ENCODE data around the gene SAA2. TPM values are rescaled to one million over a fixed set of nuclear protein-coding genes. Genes with fewer than 3 reads are reported as not detected.
"Not testable (repeated sequence)": the region's sequence is repeated elsewhere in the genome, so short reads cannot be mapped to it uniquely, and the experiment has no call there.

SAA2 gene
- polyA plus RNA-seq, 1 donor (not counting 4 experiments of a cell fraction or from before 2014, with no cell fraction given), result 1.2 TPM

- no peak for TF ChIP-seq EZH2 (IDR thresholded peaks at IDR 0.05; ENCODE audit: low read length)
- TF ChIP-seq CTCF (optimal IDR thresholded peaks at IDR 0.05 in 1 of 3, IDR thresholded peaks at IDR 0.05 in 1 of 3, conservative IDR thresholded peaks at IDR 0.05 in 1 of 3; ENCODE audit: extremely low read depth in 1 of 3, insufficient read depth in 2 of 3, low read length in 3 of 3), result no peak
- Histone ChIP-seq H2AFZ (ENCODE audit: control insufficient read depth, low read length) (no peak overlapping the region), H3K27me3 (ENCODE audit: control insufficient read depth, extremely low read depth, insufficient read depth, low read length) (no peaks in the 10 kb centered on the region), H3K27ac (ENCODE audit: control insufficient read depth, insufficient read depth, low read length) (no peak overlapping the region), H3K36me3 (ENCODE audit: control insufficient read depth in 2 of 2, extremely low read depth in 1 of 2, insufficient read depth in 2 of 2, low read length in 2 of 2) (no peaks in the 10 kb centered on the region), H4K20me1 (ENCODE audit: control insufficient read depth, extremely low read depth, insufficient read depth, low read length) (no peaks in the 10 kb centered on the region), H3K4me3 (ENCODE audit: control insufficient read depth in 2 of 3, extremely low read depth in 1 of 3, insufficient read depth in 2 of 3, low read depth in 1 of 3, low read length in 3 of 3) (no peak overlapping the region), H3K79me2 (ENCODE audit: control insufficient read depth, insufficient read depth, low read length) (no peaks in the 10 kb centered on the region), H3K9me1 (ENCODE audit: control insufficient read depth, extremely low read depth, insufficient read depth, low read length) (no peaks in the 10 kb centered on the region), H3K9me3 (ENCODE audit: control insufficient read depth, low read depth, low read length) (no peaks in the 10 kb centered on the region), H3K9ac (ENCODE audit: control insufficient read depth, extremely low read depth, insufficient read depth, low read length) (no peak overlapping the region), H3K4me1 (ENCODE audit: control insufficient read depth, extremely low read depth, insufficient read depth, low read length) (no peaks in the 10 kb centered on the region), H3K4me2 (ENCODE audit: control insufficient read depth, extremely low read depth, insufficient read depth, low read depth, low read length) (no peak overlapping the region)
- FAIRE-seq (no peak), DNase-seq (ENCODE audit: low read depth, low spot score) (no peak)
- dilution Hi-C loops (cut with MboI; ENCODE audit: extremely low pct_ligation_motif_present, low sequenced_read_pairs), result no loop called here
Observed at GRCh38 chr11:18253778-18254338, 5.4 kb upstream of the SAA2 start.

GRCh38 chr11:18253233-18253632 lies 4.8 kb upstream of the SAA2 start:
- FAIRE-seq (no peak), DNase-seq (ENCODE audit: low read depth, low spot score) (no peak)
- no peak overlapping the region for H3K4me2 ChIP-seq (ENCODE audit: control insufficient read depth, extremely low read depth, insufficient read depth, low read depth, low read length)
- dilution Hi-C loops (cut with MboI; ENCODE audit: extremely low pct_ligation_motif_present, low sequenced_read_pairs), result no loop called here
- H2AFZ ChIP-seq (ENCODE audit: control insufficient read depth, low read length), result no peak overlapping the region
- H3K36me3 ChIP-seq (ENCODE audit: control insufficient read depth in 2 of 2, extremely low read depth in 1 of 2, insufficient read depth in 2 of 2, low read length in 2 of 2), result no peaks in the 10 kb centered on the region
- no peaks in the 10 kb centered on the region for H4K20me1 ChIP-seq (ENCODE audit: control insufficient read depth, extremely low read depth, insufficient read depth, low read length)
- no peaks in the 10 kb centered on the region for H3K79me2 ChIP-seq (ENCODE audit: control insufficient read depth, insufficient read depth, low read length)
- H3K9me1 ChIP-seq (ENCODE audit: control insufficient read depth, extremely low read depth, insufficient read depth, low read length), result no peaks in the 10 kb centered on the region
- no peaks in the 10 kb centered on the region for H3K27me3 ChIP-seq (ENCODE audit: control insufficient read depth, extremely low read depth, insufficient read depth, low read length)
- no peak overlapping the region for H3K9ac ChIP-seq (ENCODE audit: control insufficient read depth, extremely low read depth, insufficient read depth, low read length)
- H3K4me3 ChIP-seq (ENCODE audit: control insufficient read depth in 2 of 3, extremely low read depth in 1 of 3, insufficient read depth in 2 of 3, low read depth in 1 of 3, low read length in 3 of 3), result no peak overlapping the region
- no peak overlapping the region for H3K27ac ChIP-seq (ENCODE audit: control insufficient read depth, insufficient read depth, low read length)
- no peaks in the 10 kb centered on the region for H3K9me3 ChIP-seq (ENCODE audit: control insufficient read depth, low read depth, low read length)
- H3K4me1 ChIP-seq (ENCODE audit: control insufficient read depth, extremely low read depth, insufficient read depth, low read length), result peaks cover 2% of the 10 kb centered on the region
- TF ChIP-seq CTCF (optimal IDR thresholded peaks at IDR 0.05 in 1 of 3, IDR thresholded peaks at IDR 0.05 in 1 of 3, conservative IDR thresholded peaks at IDR 0.05 in 1 of 3; ENCODE audit: extremely low read depth in 1 of 3, insufficient read depth in 2 of 3, low read length in 3 of 3) (peak in 1 of 3 experiments; percentile 34), EZH2 (IDR thresholded peaks at IDR 0.05; ENCODE audit: low read length) (no peak)

GRCh38 chr11:18247191-18247581 lies 1.3 kb downstream of the SAA2 start:
- DNase-seq (ENCODE audit: low read depth, low spot score); H3K4me2 ChIP-seq (ENCODE audit: control insufficient read depth, extremely low read depth, insufficient read depth, low read depth, low read length); H3K27me3 ChIP-seq (ENCODE audit: control insufficient read depth, extremely low read depth, insufficient read depth, low read length); H3K9me3 ChIP-seq (ENCODE audit: control insufficient read depth, low read depth, low read length); H2AFZ ChIP-seq (ENCODE audit: control insufficient read depth, low read length); H3K36me3 ChIP-seq (ENCODE audit: control insufficient read depth in 2 of 2, extremely low read depth in 1 of 2, insufficient read depth in 2 of 2, low read length in 2 of 2); dilution Hi-C loops (cut with MboI; ENCODE audit: extremely low pct_ligation_motif_present, low sequenced_read_pairs); H3K4me1 ChIP-seq (ENCODE audit: control insufficient read depth, extremely low read depth, insufficient read depth, low read length); H3K4me3 ChIP-seq (ENCODE audit: control insufficient read depth in 2 of 3, extremely low read depth in 1 of 3, insufficient read depth in 2 of 3, low read depth in 1 of 3, low read length in 3 of 3); H3K9ac ChIP-seq (ENCODE audit: control insufficient read depth, extremely low read depth, insufficient read depth, low read length); H3K27ac ChIP-seq (ENCODE audit: control insufficient read depth, insufficient read depth, low read length); H3K79me2 ChIP-seq (ENCODE audit: control insufficient read depth, insufficient read depth, low read length); FAIRE-seq; H3K9me1 ChIP-seq (ENCODE audit: control insufficient read depth, extremely low read depth, insufficient read depth, low read length); H4K20me1 ChIP-seq (ENCODE audit: control insufficient read depth, extremely low read depth, insufficient read depth, low read length): not testable (repeated sequence)
